Neural cell (in vitro differentiated cells): ENCODE data around the gene WDR38. TPM values are rescaled to one million over a fixed set of nuclear protein-coding genes. Genes with fewer than 3 reads are reported as not detected.

Source experiments
- H2AFZ ChIP-seq: fragments of 200-600, 300-800 bp; sonication (generic), shearing (Covaris generic); 2 replicates; pipeline ENCODE4 v1.6.0; 2014; ENCODE audit warnings: low read depth, mild to moderate bottlenecking, antibody characterized with exemption, low read length, moderate library complexity
- H3F3A ChIP-seq: fragments of 200-600 bp; shearing (Covaris generic); 2 replicates; pipeline ENCODE4 v1.6.1; 2016; ENCODE audit warnings: mild to moderate bottlenecking, moderate library complexity, mixed read lengths, antibody characterized with exemption, low read length; ENCODE audit not compliant: insufficient read depth, poor library complexity, severe bottlenecking
- H3K27ac ChIP-seq: fragments of 200-600, 300-800 bp; sonication (generic), shearing (Covaris generic); 2 replicates; pipeline ENCODE4 v1.5.1; 2014; ENCODE audit warnings: mild to moderate bottlenecking, low read length, moderate library complexity
- H3K27me3 ChIP-seq: fragments of 300-800, 200-600 bp; sonication (generic), shearing (Covaris generic); 2 replicates; pipeline ENCODE4 v1.6.0; 2014; ENCODE audit warnings: mild to moderate bottlenecking, low read depth, low read length, moderate library complexity; ENCODE audit not compliant: insufficient read depth
- H3K36me3 ChIP-seq: fragments of 300-800, 200-600 bp; sonication (generic), shearing (Covaris generic); 2 replicates; pipeline ENCODE4 v1.5.1; 2014; ENCODE audit warnings: mild to moderate bottlenecking, antibody characterized with exemption, low read length, moderate library complexity; ENCODE audit not compliant: insufficient read depth
- H3K4me2 ChIP-seq: fragments of 300-800, 200-600 bp; sonication (generic), shearing (Covaris generic); 2 replicates; pipeline ENCODE4 v1.6.0; 2014; ENCODE audit warnings: mild to moderate bottlenecking, low read length
- H3K4me3 ChIP-seq: fragments of 300-800, 200-600 bp; sonication (generic), shearing (Covaris generic); 2 replicates; pipeline ENCODE4 v1.5.1; 2014; ENCODE audit warnings: mild to moderate bottlenecking, low read length, moderate library complexity
- H3K79me2 ChIP-seq: fragments of 200-600 bp; shearing (Covaris generic); replicated peaks from 2 replicates; pipeline ENCODE4 v1.6.0; 2014; ENCODE audit warnings: mild to moderate bottlenecking, low read length, moderate library complexity; ENCODE audit not compliant: insufficient read depth
- H3K9ac ChIP-seq: fragments of 300-800, 200-600 bp; sonication (generic), shearing (Covaris generic); 2 replicates; pipeline ENCODE4 v1.6.1; 2016; ENCODE audit warnings: mild to moderate bottlenecking, low read length, mixed read lengths
- H3K9me2 ChIP-seq: fragments of 200-600 bp; shearing (Covaris generic); 2 replicates; pipeline ENCODE4 v1.6.1; 2016; ENCODE audit warnings: mild to moderate bottlenecking, low read length, mixed read lengths; ENCODE audit not compliant: insufficient read depth
- H3K9me3 ChIP-seq: fragments of 200-600, 300-800 bp; sonication (generic), shearing (Covaris generic); 2 replicates; pipeline ENCODE4 v1.6.1; 2016; ENCODE audit warnings: mild to moderate bottlenecking, mixed run types, low read length, moderate library complexity, mixed read lengths
- H4K20me1 ChIP-seq: fragments of 200-600 bp; shearing (Covaris generic); 2 replicates; pipeline ENCODE4 v1.6.1; 2016; ENCODE audit warnings: mild to moderate bottlenecking, mixed run types; ENCODE audit not compliant: insufficient read depth
- CTCF ChIP-seq: fragments of 450-650 bp; IDR thresholded peaks from 2 replicates; pipeline ENCODE4 v1.5.1; 2014; ENCODE audit warnings: antibody characterized with exemption, mild to moderate bottlenecking, moderate library complexity; ENCODE audit not compliant: poor library complexity, severe bottlenecking
- EP300 ChIP-seq: fragments of 450-650 bp; conservative IDR thresholded peaks from 2 replicates; pipeline ENCODE4 v1.6.1; 2014; ENCODE audit warnings: antibody characterized with exemption, mild to moderate bottlenecking, moderate library complexity; ENCODE audit not compliant: poor library complexity, severe bottlenecking
- EZH2 ChIP-seq: fragments of 200-600, 300-800 bp; shearing (Covaris generic), sonication (generic); IDR thresholded peaks from 2 replicates; pipeline ENCODE4 v1.6.1; 2014; ENCODE audit warnings: antibody characterized with exemption, low read length, borderline replicate concordance, mild to moderate bottlenecking; ENCODE audit not compliant: insufficient read depth, poor library complexity, severe bottlenecking
- MXI1 ChIP-seq: fragments of 450-650 bp; conservative IDR thresholded peaks from 2 replicates; pipeline ENCODE4 v1.6.1; 2014; ENCODE audit warnings: antibody characterized with exemption, mild to moderate bottlenecking; ENCODE audit not compliant: poor library complexity, severe bottlenecking
- POLR2AphosphoS5 ChIP-seq: IDR thresholded peaks from 2 replicates; pipeline ENCODE4 v1.6.1; 2012
- RAD21 ChIP-seq: fragments of 450-650 bp; conservative IDR thresholded peaks from 2 replicates; pipeline ENCODE4 v1.6.1; 2014; ENCODE audit warnings: antibody characterized with exemption, mild to moderate bottlenecking, moderate library complexity
- REST ChIP-seq: IDR thresholded peaks from 2 replicates; pipeline ENCODE4 v1.6.1; 2012; ENCODE audit warnings: borderline replicate concordance
- SMC3 ChIP-seq: fragments of 450-650 bp; conservative IDR thresholded peaks from 2 replicates; pipeline ENCODE4 v1.6.1; 2014; ENCODE audit warnings: antibody characterized with exemption, mild to moderate bottlenecking, moderate library complexity; ENCODE audit not compliant: poor library complexity
- TAF1 ChIP-seq: IDR thresholded peaks from 2 replicates; pipeline ENCODE4 v1.6.1; 2012; ENCODE audit warnings: low read depth
- polyA plus RNA-seq: library from polyadenylated mRNA; depleted of rRNA; stranded (reverse); fragments of >200 nt; gene quantifications from 2 replicates; pipeline ENCODE4 v1.2.3, GENCODE V29; 2014

The WDR38 gene
- polyA plus RNA-seq, 1 donor from 2014 or later = not detected

- no peak overlapping the region for H3K9ac ChIP-seq
- no peak overlapping the region for H2AFZ ChIP-seq
- H3K36me3 ChIP-seq = no peaks in the 10 kb centered on the region
- TF ChIP-seq MXI1 (no peak), EP300 (no peak), EZH2 (no peak), REST (no peak), RAD21 (no peak), CTCF (no peak), SMC3 (no peak), TAF1 (no peak), POLR2AphosphoS5 (no peak)
- no peaks in the 10 kb centered on the region for H3K27me3 ChIP-seq
- no peaks in the 10 kb centered on the region for H3K9me3 ChIP-seq
- H3K4me2 ChIP-seq = no peak overlapping the region
- H3K4me3 ChIP-seq = no peak overlapping the region
- no peak overlapping the region for H3K27ac ChIP-seq
- no peaks in the 10 kb centered on the region for H4K20me1 ChIP-seq
- no peaks in the 10 kb centered on the region for H3F3A ChIP-seq
- no peaks in the 10 kb centered on the region for H3K9me2 ChIP-seq
- no peaks in the 10 kb centered on the region for H3K79me2 ChIP-seq
Measured at GRCh38 chr9:124810663-124811355, 42.5 kb upstream of the WDR38 start.

GRCh38 chr9:124812441-124812876 is 40.8 kb upstream of the WDR38 start:
- Histone ChIP-seq H3K9me2 (no peaks in the 10 kb centered on the region), H3K9me3 (no peaks in the 10 kb centered on the region), H3K36me3 (no peaks in the 10 kb centered on the region), H3K4me2 (no peak overlapping the region), H3K9ac (no peak overlapping the region), H2AFZ (no peak overlapping the region), H3F3A (no peaks in the 10 kb centered on the region), H3K27me3 (no peaks in the 10 kb centered on the region), H3K79me2 (no peaks in the 10 kb centered on the region), H4K20me1 (no peaks in the 10 kb centered on the region), H3K27ac (no peak overlapping the region), H3K4me3 (no peak overlapping the region)
- TF ChIP-seq MXI1 (no peak), CTCF (no peak), EZH2 (no peak), RAD21 (no peak), POLR2AphosphoS5 (no peak)
